D341Med (cell line): ENCODE data around the gene SSUH2.
"Not testable (repeated sequence)": the region's sequence is repeated elsewhere in the genome, so short reads cannot be mapped to it uniquely, and the experiment has no call there.

Source experiments
- DNase-seq: peaks from one replicate; pipeline ENCODE4 v3.0.0; 2012; ENCODE audit warnings: low spot score

Gene SSUH2

GRCh38 chr3:8644748-8645390, at the start of gene SSUH2:
Gene SSUH2, minus strand, starts transcription at chr3:8644798. Its CDS starts 40 bp downstream, at chr3:8644758.
- no peak for DNase-seq

DNA sequence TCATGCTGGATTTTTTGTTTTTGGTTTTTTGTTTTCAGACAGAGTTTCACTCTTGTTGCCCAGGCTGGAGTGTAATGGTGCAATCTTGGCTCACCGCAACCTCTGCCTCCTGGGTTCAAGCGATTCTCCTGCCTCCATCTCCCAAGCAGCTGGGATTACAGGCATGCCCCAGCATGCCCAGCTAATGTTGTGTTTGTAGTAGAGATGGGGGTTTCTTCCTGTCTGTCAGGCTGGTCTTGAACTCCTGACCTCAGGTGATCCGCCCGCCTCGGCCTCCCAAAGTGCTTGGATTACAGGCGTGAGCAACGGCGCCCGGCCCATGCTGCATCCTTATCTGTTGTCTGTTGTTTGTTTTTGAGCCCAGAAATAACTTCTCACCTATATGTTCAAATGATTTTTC, 46.7 kb upstream of the SSUH2 start:
- DNase-seq = not testable (repeated sequence)

DNA sequence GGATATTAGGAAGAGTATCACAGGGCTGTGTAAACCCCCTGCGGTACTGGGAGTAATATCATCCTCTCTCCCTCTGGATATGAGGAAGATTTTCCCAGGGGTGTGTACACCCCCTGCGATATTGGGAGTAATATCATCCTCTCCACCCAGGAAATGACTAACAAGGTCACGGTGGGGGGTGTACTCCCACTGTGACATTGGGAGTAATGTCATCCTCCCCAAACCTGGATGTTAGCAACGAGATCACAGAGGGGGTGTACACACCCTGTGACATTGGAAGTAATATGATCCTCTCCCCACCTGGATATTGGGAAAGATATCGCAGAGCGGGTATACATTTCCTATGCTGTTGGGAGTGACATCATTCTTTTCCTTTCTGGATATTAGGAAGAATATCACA, 40.4 kb upstream of the SSUH2 start:
- DNase-seq = not testable (repeated sequence)

GRCh38 chr3:8682850-8683574, 38.4 kb upstream of the SSUH2 start:
- not testable (repeated sequence) for DNase-seq

GRCh38 chr3:8681881-8682538, 37.4 kb upstream of the SSUH2 start:
- not testable (repeated sequence) for DNase-seq

- DNase-seq = no peak
These were observed 36.8 kb upstream of the SSUH2 start for GRCh38 chr3:8681349-8681748.

GRCh38 chr3:8679817-8680553, 35.4 kb upstream of the SSUH2 start:
- DNase-seq = not testable (repeated sequence)

- no peak for DNase-seq
These were observed 34.2 kb upstream of the SSUH2 start for GRCh38 chr3:8678751-8679150.

DNA sequence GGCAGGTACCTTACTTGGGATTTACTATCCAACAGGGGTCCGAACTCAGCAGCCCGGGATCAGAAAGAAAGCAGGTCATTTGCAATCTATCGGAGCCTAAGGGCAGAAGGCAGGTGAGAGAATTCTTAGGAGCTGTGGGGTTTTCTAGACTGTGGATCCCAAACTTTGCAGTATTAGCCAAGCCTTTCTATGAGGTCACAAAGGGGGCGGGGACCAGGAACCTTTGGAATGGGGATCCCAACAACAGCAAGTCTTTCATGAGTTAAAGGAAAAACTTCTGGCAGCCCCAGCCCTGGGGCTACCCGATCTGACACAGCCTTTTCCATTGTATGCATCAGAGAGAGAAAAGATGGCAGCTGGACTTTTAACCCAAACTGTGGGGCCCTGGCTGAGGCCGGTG, 32.7 kb upstream of the SSUH2 start:
- DNase-seq = not testable (repeated sequence)

- not testable (repeated sequence) for DNase-seq
These were observed 31.0 kb upstream of the SSUH2 start for GRCh38 chr3:8675591-8675990.

GRCh38 chr3:8673083-8673737, 28.6 kb upstream of the SSUH2 start:
- no peak for DNase-seq

DNA sequence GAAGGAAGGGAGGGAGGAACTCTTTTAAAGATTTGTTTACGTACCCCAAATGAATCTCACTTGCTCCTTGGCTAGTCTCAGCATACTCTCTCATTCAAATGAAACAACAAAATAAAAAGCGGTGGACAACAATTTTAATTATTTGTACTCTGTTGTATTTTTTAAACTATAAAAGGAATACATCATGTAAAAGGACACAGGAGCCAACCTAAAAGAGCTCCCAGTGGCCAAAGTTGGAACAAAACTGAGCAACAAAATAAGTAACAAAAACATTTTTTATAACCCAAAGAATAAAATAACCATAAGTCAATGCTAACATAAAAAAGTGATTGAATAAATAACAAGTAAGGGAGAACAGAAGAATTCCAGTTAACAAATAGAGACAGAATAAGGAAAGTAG, 24.4 kb upstream of the SSUH2 start:
- no peak for DNase-seq

DNA sequence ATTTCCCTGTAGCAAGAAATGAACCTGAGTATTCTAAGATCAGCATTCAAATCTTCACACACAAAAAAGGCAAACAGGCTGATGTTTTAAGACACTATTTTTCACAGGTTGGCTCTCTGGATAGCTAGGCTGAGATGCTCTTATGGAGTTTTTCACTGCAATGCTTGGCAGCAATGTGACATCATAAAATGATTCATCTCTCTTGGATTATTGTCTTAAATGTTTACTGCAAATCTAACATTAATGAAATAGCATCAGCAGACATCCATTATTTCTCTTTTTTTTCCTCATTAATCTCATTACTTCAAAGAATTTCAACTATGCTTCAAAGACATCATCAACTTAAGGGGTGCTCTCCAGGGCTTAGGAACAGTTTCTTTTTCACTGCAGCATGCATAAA, 23.6 kb upstream of the SSUH2 start:
- DNase-seq = no peak

GRCh38 chr3:8667463-8668091, 23.0 kb upstream of the SSUH2 start:
- DNase-seq = no peak

- no peak for DNase-seq
These were observed 20.9 kb upstream of the SSUH2 start for GRCh38 chr3:8665407-8665896.

GRCh38 chr3:8663177-8664061, 18.8 kb upstream of the SSUH2 start:
- DNase-seq = peak; percentile 82

DNA sequence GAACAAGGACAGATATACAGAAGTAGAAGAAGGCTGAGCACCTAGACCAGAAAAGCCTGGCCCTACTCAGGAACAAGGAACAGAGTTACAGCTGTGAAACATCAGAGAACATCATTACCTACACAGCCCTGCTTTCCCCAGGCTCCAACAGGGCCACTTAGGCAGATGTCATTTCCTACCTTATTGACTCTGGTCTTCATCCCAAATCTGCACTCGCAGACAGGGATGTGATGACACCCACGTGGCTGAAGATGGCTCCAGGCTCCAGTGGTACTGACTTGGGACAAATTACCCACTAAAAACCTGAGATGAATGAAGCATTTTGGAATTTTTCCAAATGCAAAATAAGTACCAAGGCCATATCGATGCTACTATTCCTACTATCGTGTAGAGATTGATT, 18.0 kb upstream of the SSUH2 start:
- DNase-seq = no peak

- no peak for DNase-seq
These were observed 15.8 kb upstream of the SSUH2 start for GRCh38 chr3:8660175-8661118.

DNA sequence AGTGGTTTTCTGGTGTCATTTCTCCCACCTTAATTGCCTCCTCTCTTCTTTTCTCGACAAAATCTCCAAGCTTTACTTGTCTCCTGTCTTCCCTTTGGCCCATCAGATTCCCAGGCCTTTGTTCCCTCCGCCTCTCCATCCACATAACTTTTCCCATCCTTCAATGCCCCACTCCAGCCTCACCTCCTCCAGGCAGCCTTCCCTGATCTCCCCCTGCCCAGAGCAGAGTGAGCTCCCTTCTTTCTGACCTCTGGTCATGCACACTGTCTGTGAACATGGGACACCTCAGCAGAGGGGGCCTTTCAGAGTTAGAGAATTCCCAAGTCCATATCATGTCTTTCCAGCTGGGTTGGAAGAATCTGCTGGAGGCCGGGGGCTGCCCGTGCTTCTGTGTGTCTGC, 14.6 kb upstream of the SSUH2 start:
- no peak for DNase-seq
